Neural cell (in vitro differentiated cells): ENCODE results near the gene TLCD5. TPM values are rescaled to one million over a fixed set of nuclear protein-coding genes. Genes with fewer than 3 reads are reported as not detected.

Source experiments
- H2AFZ ChIP-seq: fragments of 200-600, 300-800 bp; sonication (generic), shearing (Covaris generic); 2 replicates; pipeline ENCODE4 v1.6.0; 2014; ENCODE audit warnings: low read depth, mild to moderate bottlenecking, antibody characterized with exemption, low read length, moderate library complexity
- H3F3A ChIP-seq: fragments of 200-600 bp; shearing (Covaris generic); 2 replicates; pipeline ENCODE4 v1.6.1; 2016; ENCODE audit warnings: mild to moderate bottlenecking, moderate library complexity, mixed read lengths, antibody characterized with exemption, low read length; ENCODE audit not compliant: insufficient read depth, poor library complexity, severe bottlenecking
- H3K27ac ChIP-seq: fragments of 200-600, 300-800 bp; sonication (generic), shearing (Covaris generic); 2 replicates; pipeline ENCODE4 v1.5.1; 2014; ENCODE audit warnings: mild to moderate bottlenecking, low read length, moderate library complexity
- H3K27me3 ChIP-seq: fragments of 300-800, 200-600 bp; sonication (generic), shearing (Covaris generic); 2 replicates; pipeline ENCODE4 v1.6.0; 2014; ENCODE audit warnings: mild to moderate bottlenecking, low read depth, low read length, moderate library complexity; ENCODE audit not compliant: insufficient read depth
- H3K36me3 ChIP-seq: fragments of 300-800, 200-600 bp; sonication (generic), shearing (Covaris generic); 2 replicates; pipeline ENCODE4 v1.5.1; 2014; ENCODE audit warnings: mild to moderate bottlenecking, antibody characterized with exemption, low read length, moderate library complexity; ENCODE audit not compliant: insufficient read depth
- H3K4me2 ChIP-seq: fragments of 300-800, 200-600 bp; sonication (generic), shearing (Covaris generic); 2 replicates; pipeline ENCODE4 v1.6.0; 2014; ENCODE audit warnings: mild to moderate bottlenecking, low read length
- H3K4me3 ChIP-seq: fragments of 300-800, 200-600 bp; sonication (generic), shearing (Covaris generic); 2 replicates; pipeline ENCODE4 v1.5.1; 2014; ENCODE audit warnings: mild to moderate bottlenecking, low read length, moderate library complexity
- H3K79me2 ChIP-seq: fragments of 200-600 bp; shearing (Covaris generic); replicated peaks from 2 replicates; pipeline ENCODE4 v1.6.0; 2014; ENCODE audit warnings: mild to moderate bottlenecking, low read length, moderate library complexity; ENCODE audit not compliant: insufficient read depth
- H3K9ac ChIP-seq: fragments of 300-800, 200-600 bp; sonication (generic), shearing (Covaris generic); 2 replicates; pipeline ENCODE4 v1.6.1; 2016; ENCODE audit warnings: mild to moderate bottlenecking, low read length, mixed read lengths
- H3K9me2 ChIP-seq: fragments of 200-600 bp; shearing (Covaris generic); 2 replicates; pipeline ENCODE4 v1.6.1; 2016; ENCODE audit warnings: mild to moderate bottlenecking, low read length, mixed read lengths; ENCODE audit not compliant: insufficient read depth
- H3K9me3 ChIP-seq: fragments of 200-600, 300-800 bp; sonication (generic), shearing (Covaris generic); 2 replicates; pipeline ENCODE4 v1.6.1; 2016; ENCODE audit warnings: mild to moderate bottlenecking, mixed run types, low read length, moderate library complexity, mixed read lengths
- H4K20me1 ChIP-seq: fragments of 200-600 bp; shearing (Covaris generic); 2 replicates; pipeline ENCODE4 v1.6.1; 2016; ENCODE audit warnings: mild to moderate bottlenecking, mixed run types; ENCODE audit not compliant: insufficient read depth
- EP300 ChIP-seq: fragments of 450-650 bp; conservative IDR thresholded peaks from 2 replicates; pipeline ENCODE4 v1.6.1; 2014; ENCODE audit warnings: antibody characterized with exemption, mild to moderate bottlenecking, moderate library complexity; ENCODE audit not compliant: poor library complexity, severe bottlenecking
- EZH2 ChIP-seq: fragments of 200-600, 300-800 bp; shearing (Covaris generic), sonication (generic); IDR thresholded peaks from 2 replicates; pipeline ENCODE4 v1.6.1; 2014; ENCODE audit warnings: antibody characterized with exemption, low read length, borderline replicate concordance, mild to moderate bottlenecking; ENCODE audit not compliant: insufficient read depth, poor library complexity, severe bottlenecking
- MXI1 ChIP-seq: fragments of 450-650 bp; conservative IDR thresholded peaks from 2 replicates; pipeline ENCODE4 v1.6.1; 2014; ENCODE audit warnings: antibody characterized with exemption, mild to moderate bottlenecking; ENCODE audit not compliant: poor library complexity, severe bottlenecking
- POLR2AphosphoS5 ChIP-seq: IDR thresholded peaks from 2 replicates; pipeline ENCODE4 v1.6.1; 2012
- RAD21 ChIP-seq: fragments of 450-650 bp; conservative IDR thresholded peaks from 2 replicates; pipeline ENCODE4 v1.6.1; 2014; ENCODE audit warnings: antibody characterized with exemption, mild to moderate bottlenecking, moderate library complexity
- SMC3 ChIP-seq: fragments of 450-650 bp; conservative IDR thresholded peaks from 2 replicates; pipeline ENCODE4 v1.6.1; 2014; ENCODE audit warnings: antibody characterized with exemption, mild to moderate bottlenecking, moderate library complexity; ENCODE audit not compliant: poor library complexity
- TAF1 ChIP-seq: IDR thresholded peaks from 2 replicates; pipeline ENCODE4 v1.6.1; 2012; ENCODE audit warnings: low read depth
- polyA plus RNA-seq: library from polyadenylated mRNA; depleted of rRNA; stranded (reverse); fragments of >200 nt; gene quantifications from 2 replicates; pipeline ENCODE4 v1.2.3, GENCODE V29; 2014
- TF ChIP-seq, protein P1 (sequence below): IDR thresholded peaks from 2 replicates; pipeline ENCODE4 v1.6.1; 2012; ENCODE audit warnings: borderline replicate concordance
- TF ChIP-seq, protein P2 (sequence below): fragments of 450-650 bp; IDR thresholded peaks from 2 replicates; pipeline ENCODE4 v1.5.1; 2014; ENCODE audit warnings: antibody characterized with exemption, mild to moderate bottlenecking, moderate library complexity; ENCODE audit not compliant: poor library complexity, severe bottlenecking

The TLCD5 gene
- polyA plus RNA-seq, 1 donor from 2014 or later, result 31.1 TPM

DNA sequence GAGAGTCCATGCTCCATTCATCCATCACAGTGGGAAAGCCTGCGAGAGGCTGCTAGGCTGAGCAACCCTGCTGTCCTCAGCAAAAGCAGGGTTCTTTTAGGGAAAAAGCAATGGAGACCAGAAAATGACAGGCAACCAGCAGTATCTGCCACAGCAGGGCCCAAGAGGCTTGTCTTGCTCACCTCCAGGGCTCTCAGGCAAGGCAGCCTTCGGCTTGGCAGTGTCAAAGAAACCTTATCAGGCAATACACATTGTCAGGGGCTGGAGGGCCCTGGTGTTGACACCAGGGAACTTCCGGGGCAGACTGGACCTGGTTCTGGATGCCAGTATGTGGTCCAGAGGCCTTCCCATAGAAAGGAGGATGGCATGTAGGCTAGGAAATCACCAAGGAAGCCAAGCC is 10.2 kb upstream of the TLCD5 start:
- TF ChIP-seq EP300 (no peak), MXI1 (no peak), POLR2AphosphoS5 (no peak), EZH2 (no peak), SMC3 (no peak), TAF1 (no peak)
- TF ChIP-seq, protein P1, sequence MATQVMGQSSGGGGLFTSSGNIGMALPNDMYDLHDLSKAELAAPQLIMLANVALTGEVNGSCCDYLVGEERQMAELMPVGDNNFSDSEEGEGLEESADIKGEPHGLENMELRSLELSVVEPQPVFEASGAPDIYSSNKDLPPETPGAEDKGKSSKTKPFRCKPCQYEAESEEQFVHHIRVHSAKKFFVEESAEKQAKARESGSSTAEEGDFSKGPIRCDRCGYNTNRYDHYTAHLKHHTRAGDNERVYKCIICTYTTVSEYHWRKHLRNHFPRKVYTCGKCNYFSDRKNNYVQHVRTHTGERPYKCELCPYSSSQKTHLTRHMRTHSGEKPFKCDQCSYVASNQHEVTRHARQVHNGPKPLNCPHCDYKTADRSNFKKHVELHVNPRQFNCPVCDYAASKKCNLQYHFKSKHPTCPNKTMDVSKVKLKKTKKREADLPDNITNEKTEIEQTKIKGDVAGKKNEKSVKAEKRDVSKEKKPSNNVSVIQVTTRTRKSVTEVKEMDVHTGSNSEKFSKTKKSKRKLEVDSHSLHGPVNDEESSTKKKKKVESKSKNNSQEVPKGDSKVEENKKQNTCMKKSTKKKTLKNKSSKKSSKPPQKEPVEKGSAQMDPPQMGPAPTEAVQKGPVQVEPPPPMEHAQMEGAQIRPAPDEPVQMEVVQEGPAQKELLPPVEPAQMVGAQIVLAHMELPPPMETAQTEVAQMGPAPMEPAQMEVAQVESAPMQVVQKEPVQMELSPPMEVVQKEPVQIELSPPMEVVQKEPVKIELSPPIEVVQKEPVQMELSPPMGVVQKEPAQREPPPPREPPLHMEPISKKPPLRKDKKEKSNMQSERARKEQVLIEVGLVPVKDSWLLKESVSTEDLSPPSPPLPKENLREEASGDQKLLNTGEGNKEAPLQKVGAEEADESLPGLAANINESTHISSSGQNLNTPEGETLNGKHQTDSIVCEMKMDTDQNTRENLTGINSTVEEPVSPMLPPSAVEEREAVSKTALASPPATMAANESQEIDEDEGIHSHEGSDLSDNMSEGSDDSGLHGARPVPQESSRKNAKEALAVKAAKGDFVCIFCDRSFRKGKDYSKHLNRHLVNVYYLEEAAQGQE, result no peak
- Histone ChIP-seq H4K20me1 (no peaks in the 10 kb centered on the region), H3K9me2 (no peaks in the 10 kb centered on the region), H3K9ac (no peak overlapping the region), H3K27ac (no peak overlapping the region), H3K27me3 (no peaks in the 10 kb centered on the region), H3F3A (no peaks in the 10 kb centered on the region), H3K36me3 (no peaks in the 10 kb centered on the region), H3K4me3 (no peak overlapping the region), H3K79me2 (no peaks in the 10 kb centered on the region), H3K4me2 (no peak overlapping the region), H2AFZ (no peak overlapping the region), H3K9me3 (no peaks in the 10 kb centered on the region)

DNA sequence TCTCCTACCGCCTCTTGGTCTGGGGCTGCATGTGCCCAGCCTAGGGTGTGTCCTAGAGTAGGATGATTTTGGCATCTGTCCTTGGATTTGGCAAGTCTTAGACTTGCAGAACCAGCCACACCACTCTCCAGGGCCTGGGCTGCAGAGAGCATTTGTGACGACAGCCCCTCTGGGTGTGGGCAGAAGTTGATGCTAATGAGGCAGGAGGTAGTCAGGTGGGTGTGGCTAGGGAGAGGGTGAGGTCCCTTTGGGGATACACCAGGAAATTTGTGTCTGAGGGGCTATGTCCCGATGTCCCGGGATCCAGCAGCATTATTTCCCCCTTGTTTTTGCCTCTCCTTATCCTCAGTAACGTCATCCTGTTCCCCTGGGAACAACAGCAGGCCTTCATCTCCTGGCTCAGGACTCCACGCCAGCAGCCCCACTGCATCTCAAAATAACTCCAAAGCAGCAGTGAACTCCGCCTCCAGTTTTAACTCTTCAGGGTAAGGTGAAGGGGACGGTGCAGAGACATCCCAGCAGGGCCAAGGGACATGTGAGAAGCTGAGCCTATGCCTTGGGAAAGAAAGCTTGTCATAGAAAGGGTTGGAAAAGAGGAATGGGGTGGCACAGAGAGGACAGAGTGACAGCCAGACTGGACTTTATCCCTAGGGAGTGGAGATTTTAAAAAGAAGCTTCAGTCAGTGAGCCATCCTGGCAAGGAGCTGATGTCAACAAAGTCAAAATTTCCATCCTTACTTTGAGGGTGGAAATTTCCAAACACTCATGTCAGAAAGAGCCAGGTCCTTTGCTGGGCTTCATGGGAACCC is 8.0 kb upstream of the TLCD5 start:
- H3K4me2 ChIP-seq, result no peak overlapping the region
- no peaks in the 10 kb centered on the region for H3F3A ChIP-seq
- H3K79me2 ChIP-seq, result no peaks in the 10 kb centered on the region
- no peak overlapping the region for H3K4me3 ChIP-seq
- H3K27me3 ChIP-seq, result no peaks in the 10 kb centered on the region
- no peak overlapping the region for H3K27ac ChIP-seq
- no peaks in the 10 kb centered on the region for H3K9me3 ChIP-seq
- no peak overlapping the region for H3K9ac ChIP-seq
- H4K20me1 ChIP-seq, result no peaks in the 10 kb centered on the region
- H2AFZ ChIP-seq, result no peak overlapping the region
- no peaks in the 10 kb centered on the region for H3K36me3 ChIP-seq
- no peaks in the 10 kb centered on the region for H3K9me2 ChIP-seq
- TF ChIP-seq, protein P1, result no peak
- TF ChIP-seq, protein P2, sequence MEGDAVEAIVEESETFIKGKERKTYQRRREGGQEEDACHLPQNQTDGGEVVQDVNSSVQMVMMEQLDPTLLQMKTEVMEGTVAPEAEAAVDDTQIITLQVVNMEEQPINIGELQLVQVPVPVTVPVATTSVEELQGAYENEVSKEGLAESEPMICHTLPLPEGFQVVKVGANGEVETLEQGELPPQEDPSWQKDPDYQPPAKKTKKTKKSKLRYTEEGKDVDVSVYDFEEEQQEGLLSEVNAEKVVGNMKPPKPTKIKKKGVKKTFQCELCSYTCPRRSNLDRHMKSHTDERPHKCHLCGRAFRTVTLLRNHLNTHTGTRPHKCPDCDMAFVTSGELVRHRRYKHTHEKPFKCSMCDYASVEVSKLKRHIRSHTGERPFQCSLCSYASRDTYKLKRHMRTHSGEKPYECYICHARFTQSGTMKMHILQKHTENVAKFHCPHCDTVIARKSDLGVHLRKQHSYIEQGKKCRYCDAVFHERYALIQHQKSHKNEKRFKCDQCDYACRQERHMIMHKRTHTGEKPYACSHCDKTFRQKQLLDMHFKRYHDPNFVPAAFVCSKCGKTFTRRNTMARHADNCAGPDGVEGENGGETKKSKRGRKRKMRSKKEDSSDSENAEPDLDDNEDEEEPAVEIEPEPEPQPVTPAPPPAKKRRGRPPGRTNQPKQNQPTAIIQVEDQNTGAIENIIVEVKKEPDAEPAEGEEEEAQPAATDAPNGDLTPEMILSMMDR, result no peak
- TF ChIP-seq POLR2AphosphoS5 (no peak), EP300 (no peak), TAF1 (no peak), RAD21 (no peak), EZH2 (no peak), SMC3 (no peak), MXI1 (no peak)
